GM19043 (cell line): ENCODE results near the gene DTX1.

Experiments used
- ATAC-seq: cut with Tn5 transposase; IDR thresholded peaks from one replicate; pipeline ENCODE4 v1.9.1; 2021; ENCODE audit warnings: low read depth; ENCODE audit not compliant: unreplicated experiment

DTX1 gene

GRCh38 chr12:113054948-113055486 lies 1.5 kb upstream of the DTX1 start:
- ATAC-seq, result no peak

- no peak for ATAC-seq
These were observed 743 bp upstream of the DTX1 start for GRCh38 chr12:113055594-113056380.

- ATAC-seq, result no peak
These were observed 224 bp upstream of the DTX1 start for GRCh38 chr12:113056381-113056630.

GRCh38 chr12:113057565-113058485 lies 1.3 kb downstream of the DTX1 start:
- ATAC-seq, result no peak

GRCh38 chr12:113058553-113058952 lies 2.0 kb downstream of the DTX1 start:
- ATAC-seq, result no peak

- no peak for ATAC-seq
These were observed 2.6 kb downstream of the DTX1 start for GRCh38 chr12:113059071-113059595.

GRCh38 chr12:113060336-113060960 lies 3.9 kb downstream of the DTX1 start:
- ATAC-seq, result no peak

GRCh38 chr12:113061061-113061694 lies 4.6 kb downstream of the DTX1 start:
- ATAC-seq, result no peak

- ATAC-seq, result no peak
These were observed 6.2 kb downstream of the DTX1 start for GRCh38 chr12:113062502-113063395.

GRCh38 chr12:113063396-113064350 lies 7.1 kb downstream of the DTX1 start:
- no peak for ATAC-seq

- no peak for ATAC-seq
These were observed 8.0 kb downstream of the DTX1 start for GRCh38 chr12:113064395-113065125.

GRCh38 chr12:113065126-113066007 lies 8.8 kb downstream of the DTX1 start:
- ATAC-seq, result no peak

GRCh38 chr12:113066813-113067400 lies 10.4 kb downstream of the DTX1 start:
- no peak for ATAC-seq

- no peak for ATAC-seq
These were observed 11.7 kb downstream of the DTX1 start for GRCh38 chr12:113067987-113068935.

GRCh38 chr12:113069149-113069548 lies 12.6 kb downstream of the DTX1 start:
- no peak for ATAC-seq
